ENCODE data around the gene HPGDS.
A peak's percentile ranks its signal among the peaks of the same experiment; 100 is the strongest.

DNA sequence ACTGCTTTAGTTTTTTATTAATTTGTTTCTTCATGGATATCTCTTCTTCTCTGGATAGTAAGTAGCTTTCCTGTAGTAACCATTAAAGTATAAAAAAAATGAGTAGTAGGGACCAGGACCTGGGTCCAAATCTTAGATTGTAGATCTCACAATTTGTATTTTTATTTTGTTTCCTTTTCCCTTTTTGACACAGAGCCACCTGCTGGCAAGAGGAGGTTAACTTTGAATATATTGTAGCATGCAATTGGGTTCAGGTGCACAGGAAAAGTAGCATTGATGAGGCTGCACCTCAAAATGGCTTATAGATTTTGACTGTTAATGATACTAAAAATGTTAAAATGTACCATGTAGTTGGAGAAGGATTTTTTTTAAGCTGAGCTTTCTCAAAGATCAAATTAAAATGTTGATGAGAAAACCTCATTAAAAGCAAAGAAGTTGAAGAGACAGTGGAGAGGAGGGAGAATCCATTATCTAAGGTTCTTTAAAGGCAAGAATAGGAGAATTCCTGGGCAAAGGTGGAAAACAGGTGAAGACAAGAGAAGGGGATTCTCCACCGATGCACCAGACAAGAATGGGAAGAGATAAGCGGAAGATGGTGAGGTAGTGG is 48.3 kb upstream of the HPGDS start:
- TF ChIP-seq, protein P1, sequence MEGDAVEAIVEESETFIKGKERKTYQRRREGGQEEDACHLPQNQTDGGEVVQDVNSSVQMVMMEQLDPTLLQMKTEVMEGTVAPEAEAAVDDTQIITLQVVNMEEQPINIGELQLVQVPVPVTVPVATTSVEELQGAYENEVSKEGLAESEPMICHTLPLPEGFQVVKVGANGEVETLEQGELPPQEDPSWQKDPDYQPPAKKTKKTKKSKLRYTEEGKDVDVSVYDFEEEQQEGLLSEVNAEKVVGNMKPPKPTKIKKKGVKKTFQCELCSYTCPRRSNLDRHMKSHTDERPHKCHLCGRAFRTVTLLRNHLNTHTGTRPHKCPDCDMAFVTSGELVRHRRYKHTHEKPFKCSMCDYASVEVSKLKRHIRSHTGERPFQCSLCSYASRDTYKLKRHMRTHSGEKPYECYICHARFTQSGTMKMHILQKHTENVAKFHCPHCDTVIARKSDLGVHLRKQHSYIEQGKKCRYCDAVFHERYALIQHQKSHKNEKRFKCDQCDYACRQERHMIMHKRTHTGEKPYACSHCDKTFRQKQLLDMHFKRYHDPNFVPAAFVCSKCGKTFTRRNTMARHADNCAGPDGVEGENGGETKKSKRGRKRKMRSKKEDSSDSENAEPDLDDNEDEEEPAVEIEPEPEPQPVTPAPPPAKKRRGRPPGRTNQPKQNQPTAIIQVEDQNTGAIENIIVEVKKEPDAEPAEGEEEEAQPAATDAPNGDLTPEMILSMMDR (IDR thresholded peaks at IDR 0.05): peak; percentile 29 to 67 (median 54)
- no peak for TF ChIP-seq POLR2A (IDR thresholded peaks at IDR 0.05)
